H1 (cell line): Measurements from ENCODE around the gene GCC1. TPM values are rescaled to one million over a fixed set of nuclear protein-coding genes. Genes with fewer than 3 reads are reported as not detected.

Experiments used
- ASH2L ChIP-seq: fragments of 200-600, 300-600 bp; sonication (generic); IDR thresholded peaks from one replicate; pipeline ENCODE4 v1.7.1; 2017; ENCODE audit warnings: low read length
- BACH1 ChIP-seq: IDR thresholded peaks from 2 replicates; pipeline ENCODE4 v1.6.1; 2012; ENCODE audit warnings: low read length, improper control_type of control experiment
- CHD7 ChIP-seq: fragments of 300-600 bp; sonication (generic); IDR thresholded peaks from 2 replicates; pipeline ENCODE4 v1.7.1; 2012; ENCODE audit warnings: low read length, moderate library complexity, mild to moderate bottlenecking, inconsistent platforms; ENCODE audit not compliant: insufficient replicate concordance
- FOSL1 ChIP-seq: IDR thresholded peaks from 2 replicates; pipeline ENCODE4 v1.6.1; 2011; ENCODE audit warnings: mild to moderate bottlenecking, low read depth, low read length, moderate library complexity; ENCODE audit not compliant: insufficient read depth
- GTF2F1 ChIP-seq: IDR thresholded peaks from 2 replicates; pipeline ENCODE4 v1.6.1; 2012; ENCODE audit warnings: low read depth, low read length, improper control_type of control experiment, borderline replicate concordance
- POU5F1 ChIP-seq: IDR thresholded peaks from 2 replicates; pipeline ENCODE4 v1.6.1; 2011; ENCODE audit warnings: low read depth, mild to moderate bottlenecking, low read length, moderate library complexity
- RFX5 ChIP-seq: IDR thresholded peaks from 2 replicates; pipeline ENCODE4 v1.6.1; 2011; ENCODE audit warnings: low read depth, low read length, improper control_type of control experiment, borderline replicate concordance
- RXRA ChIP-seq: IDR thresholded peaks from 2 replicates; pipeline ENCODE4 v1.6.1; 2011; ENCODE audit warnings: low read depth, mild to moderate bottlenecking, low read length, moderate library complexity; ENCODE audit not compliant: insufficient read depth
- ZNF274 ChIP-seq: IDR thresholded peaks from 2 replicates; pipeline ENCODE4 v1.7.0; 2012; ENCODE audit warnings: low read length, borderline replicate concordance; ENCODE audit errors: extremely low read depth
- polyA plus RNA-seq, 7 experiments: library from polyadenylated mRNA; depleted of rRNA in 3 of 7; stranded (reverse) in 5 of 7; unstranded in 2 of 7; fragments of >200 nt in 5 of 7; fragments of 200-250 nt in 2 of 7; gene quantifications; 1 replicate in 5 of 7; 2 replicates in 1 of 7; 4 replicates in 1 of 7; pipeline versions ENCODE4 v1.2.1 to v1.2.3, GENCODE V29; 2011 to 2013; ENCODE audit warnings: missing spikeins in 2 of 7, mixed read lengths in 2 of 7
- total RNA-seq: library from RNA; stranded (reverse); fragmentation: NEBNext Ultra II Directional; extraction: Animal tissue kit (Norgen Biotek cat#: 25700); gene quantifications from 2 replicates; pipeline ENCODE4 v1.2.1, GENCODE V29; 2021
- TF ChIP-seq, protein P1 (sequence below): IDR thresholded peaks from 2 replicates; pipeline ENCODE4 v1.6.1; 2012; ENCODE audit warnings: low read length, inconsistent platforms

Gene GCC1
- total and polyA plus RNA-seq, 2 of the 8 experiments (the other 6 are each of a cell fraction or from before 2014, with no cell fraction given), result 3.3 to 15.0 TPM

- TF ChIP-seq CHD7 (no peak), ZNF274 (no peak), RFX5 (no peak), RXRA (no peak), ASH2L (no peak), GTF2F1 (no peak), BACH1 (no peak), FOSL1 (no peak), POU5F1 (no peak)
- TF ChIP-seq, protein P1, sequence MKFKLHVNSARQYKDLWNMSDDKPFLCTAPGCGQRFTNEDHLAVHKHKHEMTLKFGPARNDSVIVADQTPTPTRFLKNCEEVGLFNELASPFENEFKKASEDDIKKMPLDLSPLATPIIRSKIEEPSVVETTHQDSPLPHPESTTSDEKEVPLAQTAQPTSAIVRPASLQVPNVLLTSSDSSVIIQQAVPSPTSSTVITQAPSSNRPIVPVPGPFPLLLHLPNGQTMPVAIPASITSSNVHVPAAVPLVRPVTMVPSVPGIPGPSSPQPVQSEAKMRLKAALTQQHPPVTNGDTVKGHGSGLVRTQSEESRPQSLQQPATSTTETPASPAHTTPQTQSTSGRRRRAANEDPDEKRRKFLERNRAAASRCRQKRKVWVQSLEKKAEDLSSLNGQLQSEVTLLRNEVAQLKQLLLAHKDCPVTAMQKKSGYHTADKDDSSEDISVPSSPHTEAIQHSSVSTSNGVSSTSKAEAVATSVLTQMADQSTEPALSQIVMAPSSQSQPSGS, result no peak
Observed at GRCh38 chr7:127586346-127586745, 950 bp upstream of the GCC1 start (continued).
